HG02981 (cell line): Measurements from ENCODE around the gene CLTA.
"Not testable (repeated sequence)": the region's sequence is repeated elsewhere in the genome, so short reads cannot be mapped to it uniquely, and the experiment has no call there.

ENCODE experiments used
- ATAC-seq: cut with Tn5 transposase; IDR thresholded peaks from one replicate; pipeline ENCODE4 v1.9.1; 2021; ENCODE audit warnings: mild to moderate bottlenecking, moderate library complexity; ENCODE audit not compliant: unreplicated experiment

Gene CLTA

DNA sequence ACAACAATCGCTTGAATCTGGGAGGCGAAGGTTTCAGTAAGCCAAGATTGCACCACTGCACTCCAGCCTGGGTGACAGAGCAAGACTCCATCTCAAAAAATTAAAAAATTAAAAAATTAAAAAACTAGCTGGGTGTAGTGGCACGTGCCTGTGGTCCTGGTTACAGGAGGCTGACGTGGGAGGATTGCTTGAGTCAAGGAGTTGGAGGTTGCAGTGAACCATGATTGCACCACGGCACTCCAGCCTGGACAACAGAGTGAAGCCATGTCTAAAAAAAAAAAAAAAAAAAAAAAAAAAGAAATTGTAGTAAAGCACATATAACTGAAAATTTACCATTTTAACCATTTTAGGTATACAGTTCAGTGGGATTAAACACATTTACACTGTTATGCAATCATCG lies 34.6 kb upstream of the CLTA start:
- ATAC-seq: no peak

DNA sequence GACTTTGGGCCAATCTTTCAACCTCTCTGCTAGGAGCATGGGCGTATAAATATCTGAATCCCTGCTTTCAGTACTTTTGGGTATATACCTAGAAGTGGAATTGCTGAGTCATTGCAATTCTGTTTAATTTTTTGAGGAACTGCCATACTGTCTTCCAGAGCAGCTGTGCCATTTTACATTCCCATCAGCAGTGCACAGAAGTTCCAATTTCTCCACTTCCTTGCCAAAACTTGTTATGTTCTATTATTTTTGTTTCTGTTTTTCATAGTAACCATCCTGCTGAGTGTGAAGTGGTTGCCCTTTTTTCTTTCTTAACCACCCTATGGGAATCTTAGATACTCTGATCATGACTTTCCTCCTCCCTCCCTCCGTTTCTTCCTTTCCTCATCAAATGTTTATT lies 32.6 kb upstream of the CLTA start:
- no peak for ATAC-seq

DNA sequence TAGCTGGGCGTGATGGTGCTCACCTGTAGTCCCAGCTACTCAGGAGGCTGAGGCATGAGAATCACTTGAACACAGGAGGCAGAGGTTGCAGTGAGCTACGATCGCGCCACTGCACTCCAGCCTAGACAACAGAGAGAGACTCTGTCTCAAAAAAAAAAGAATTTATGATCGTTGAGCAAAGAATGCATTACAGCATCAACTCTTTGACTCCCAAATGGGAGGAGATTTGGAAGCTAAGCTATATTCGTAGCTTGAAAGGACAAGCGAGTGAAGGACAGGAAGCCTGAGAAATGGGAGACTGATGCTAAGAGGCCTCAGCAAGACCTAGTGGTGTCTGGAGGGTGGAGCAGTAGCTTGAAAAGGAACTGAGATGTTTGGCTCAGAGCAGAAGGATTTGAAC lies 31.8 kb upstream of the CLTA start:
- ATAC-seq: no peak

DNA sequence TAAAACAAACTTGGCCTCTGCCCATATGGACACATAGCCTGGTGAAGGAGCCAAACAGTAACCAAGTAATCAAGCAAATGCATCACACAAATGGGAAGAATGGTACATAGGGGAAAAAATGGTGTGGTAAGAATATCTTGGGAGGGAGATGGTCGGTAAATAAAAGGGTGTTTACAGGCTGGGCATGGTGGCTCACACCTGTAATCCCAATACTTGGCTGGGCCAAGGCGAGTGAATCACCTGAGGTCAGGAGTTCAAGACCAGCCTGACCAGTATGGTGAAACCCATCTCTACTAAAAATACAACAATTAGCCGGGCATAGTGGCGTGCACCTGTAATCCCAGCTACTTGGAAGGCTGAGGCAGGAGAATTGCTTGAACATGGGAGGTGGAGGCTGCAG lies 31.2 kb upstream of the CLTA start:
- ATAC-seq: not testable (repeated sequence)

DNA sequence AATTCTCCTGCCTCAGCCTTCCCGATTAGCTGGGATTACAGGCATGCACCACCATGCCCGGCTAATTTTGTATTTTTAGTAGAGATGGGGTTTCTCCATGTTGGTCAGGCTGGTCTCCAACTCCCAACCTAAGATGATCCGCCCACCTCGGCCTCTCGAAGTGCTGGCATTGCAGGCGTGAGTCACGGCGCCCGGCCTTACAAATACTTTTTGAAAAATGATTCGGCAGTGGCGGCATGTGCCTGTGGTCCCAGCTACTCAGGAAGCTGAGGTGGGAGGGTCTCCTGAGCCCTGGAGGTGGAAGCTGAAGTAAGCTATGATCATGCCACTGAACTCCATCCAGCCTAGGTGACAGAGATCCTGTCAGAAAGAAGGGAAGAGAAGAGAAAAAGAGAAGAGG lies 30.6 kb upstream of the CLTA start:
- ATAC-seq: not testable (repeated sequence)

DNA sequence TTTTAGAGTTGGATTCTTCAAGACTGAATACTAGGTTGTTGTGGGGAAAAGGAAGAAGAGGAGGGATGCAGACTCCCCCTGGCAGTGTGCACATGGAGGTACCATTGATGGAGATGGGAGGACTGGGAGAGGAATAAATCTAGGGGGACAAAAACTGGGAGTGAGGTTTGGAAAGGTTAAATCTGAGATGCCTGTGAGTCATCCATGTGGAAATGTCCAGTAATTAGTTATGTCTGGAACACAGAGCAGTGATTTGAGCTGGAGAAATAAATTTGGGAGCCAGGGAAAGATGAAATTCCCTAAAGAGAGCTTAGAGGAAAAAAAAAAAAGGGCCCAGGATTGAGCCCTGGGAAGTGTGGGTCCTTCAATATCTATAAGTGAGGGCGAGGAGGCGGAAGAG lies 29.5 kb upstream of the CLTA start:
- no peak for ATAC-seq

DNA sequence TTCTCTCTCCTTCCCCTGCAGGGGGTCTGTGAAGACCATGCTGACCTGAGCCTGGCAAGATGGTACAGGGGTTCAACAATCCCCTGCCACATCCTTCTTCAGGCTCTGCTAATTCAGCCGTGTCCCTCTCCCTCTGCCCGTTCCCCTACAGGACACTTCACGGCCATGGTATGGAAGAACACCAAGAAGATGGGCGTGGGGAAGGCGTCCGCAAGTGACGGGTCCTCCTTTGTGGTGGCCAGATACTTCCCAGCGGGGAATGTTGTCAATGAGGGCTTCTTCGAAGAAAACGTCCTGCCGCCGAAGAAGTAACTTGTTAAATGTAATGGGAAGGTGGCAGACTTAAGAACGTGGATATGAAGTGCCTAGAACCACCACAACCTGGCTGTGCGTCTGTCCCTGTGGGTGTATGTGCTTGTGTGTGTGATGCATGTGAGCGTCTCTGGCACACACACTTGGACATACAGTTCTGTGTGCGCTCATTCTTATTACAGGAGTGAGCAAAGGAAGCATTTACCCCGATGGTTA lies 28.4 kb upstream of the CLTA start:
- ATAC-seq: no peak

DNA sequence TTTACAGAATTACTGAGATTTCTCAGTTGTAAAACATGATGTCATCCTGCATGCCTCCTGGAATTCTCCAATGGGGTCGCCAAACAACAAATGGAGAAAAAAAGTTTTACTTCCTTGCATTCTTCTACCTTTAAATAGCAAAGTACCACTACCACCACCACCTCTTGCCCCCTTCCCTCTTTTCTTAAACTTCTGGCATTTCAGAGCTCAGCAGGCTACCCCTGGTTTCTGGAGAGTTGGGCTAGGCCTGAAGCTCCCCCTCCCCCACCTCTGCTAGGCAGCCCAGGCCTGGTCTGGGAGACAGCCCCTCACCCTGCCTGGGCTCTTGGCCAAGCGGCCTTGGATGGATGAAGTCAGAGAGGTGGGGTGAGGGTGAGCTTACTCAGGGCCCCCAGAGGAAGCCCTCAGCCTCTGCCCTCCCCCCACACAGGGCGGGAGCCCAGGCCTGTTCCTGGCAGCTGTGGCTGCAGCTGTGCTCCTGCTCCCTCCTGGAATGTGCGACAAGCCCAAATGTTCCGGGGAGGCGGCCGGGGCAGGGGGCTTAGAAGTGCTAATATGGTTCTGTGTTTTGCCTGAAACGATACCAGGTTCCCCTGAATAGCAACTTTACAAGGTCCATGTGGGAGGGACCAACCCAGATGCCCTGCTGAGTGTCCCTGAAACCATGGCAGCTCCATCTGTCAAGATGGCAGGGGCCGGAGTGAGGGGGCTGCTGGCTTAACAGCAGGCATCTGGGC lies 27.5 kb upstream of the CLTA start:
- ATAC-seq: no peak

DNA sequence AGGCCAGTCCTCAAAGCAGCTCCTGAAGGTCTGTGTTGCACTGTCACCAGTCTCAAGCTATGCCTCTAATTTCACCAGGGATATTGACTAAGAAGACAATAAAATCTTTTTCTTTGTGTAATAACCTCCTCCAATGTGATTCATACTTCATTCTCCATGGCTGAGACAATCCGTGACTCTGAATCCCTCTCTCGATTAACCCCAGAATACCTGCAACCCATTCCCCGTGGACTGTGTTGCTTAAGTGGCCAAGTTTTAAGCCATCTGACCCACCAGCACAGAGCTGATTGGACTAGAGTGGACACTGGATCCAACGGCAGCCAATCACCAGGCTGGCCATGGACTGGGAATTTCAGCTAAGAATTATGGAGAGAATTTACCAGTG lies 26.9 kb upstream of the CLTA start:
- ATAC-seq: no peak

DNA sequence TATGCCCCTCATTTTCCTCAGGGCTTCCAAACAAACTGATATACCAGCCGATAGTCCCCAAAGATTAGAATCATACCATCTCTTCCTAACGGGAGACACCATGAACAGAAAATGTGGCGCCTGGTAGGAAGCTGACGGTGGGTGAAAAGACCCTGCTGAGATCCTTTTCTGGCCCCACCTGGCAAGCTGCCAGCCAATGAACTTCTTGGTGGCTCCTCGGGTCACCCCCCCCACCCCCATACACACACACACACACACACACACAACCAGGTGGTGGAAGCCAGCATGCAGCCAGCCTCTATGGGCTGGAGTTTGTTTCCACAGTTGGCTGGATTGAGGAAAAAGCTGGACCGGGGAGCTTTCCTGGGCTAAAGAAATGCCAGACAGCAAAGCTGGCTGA lies 26.3 kb upstream of the CLTA start:
- no peak for ATAC-seq

DNA sequence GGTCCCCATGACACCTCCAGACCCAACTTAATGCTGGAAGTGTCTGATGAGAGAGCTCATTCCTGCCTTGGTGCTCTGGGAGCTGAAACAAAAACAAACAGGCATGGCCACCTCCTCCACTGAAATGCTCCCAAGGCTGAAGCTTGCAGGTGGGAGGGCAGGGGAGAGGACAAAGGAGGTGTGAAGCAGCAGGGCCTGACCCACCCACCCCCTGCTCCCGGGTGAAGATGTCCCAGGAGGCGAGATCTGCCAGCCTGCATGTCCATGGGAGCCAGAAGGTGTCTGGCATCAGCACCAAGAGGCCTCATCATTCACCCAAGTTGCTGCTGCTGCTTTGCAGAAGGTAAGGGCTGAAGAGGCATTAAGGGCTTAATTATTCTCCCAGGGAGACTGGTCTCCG lies 25.7 kb upstream of the CLTA start:
- ATAC-seq: no peak

DNA sequence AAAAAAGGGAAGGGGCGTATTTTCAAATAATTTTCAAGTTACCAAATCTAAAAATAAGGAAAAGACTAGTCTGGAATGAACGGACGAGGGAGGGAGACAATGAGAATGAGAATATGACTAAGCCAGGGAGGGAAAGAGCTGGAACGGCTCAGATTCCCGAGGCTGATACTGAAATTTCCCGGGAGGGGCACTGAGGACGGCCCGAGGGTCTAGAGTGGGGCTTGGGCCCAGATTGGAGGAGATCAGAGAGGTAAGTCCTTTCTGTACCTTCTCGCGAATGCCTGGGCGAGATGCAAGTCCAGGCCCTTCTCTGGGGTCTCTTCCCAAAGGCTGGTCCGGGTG lies 24.9 kb upstream of the CLTA start:
- no peak for ATAC-seq

DNA sequence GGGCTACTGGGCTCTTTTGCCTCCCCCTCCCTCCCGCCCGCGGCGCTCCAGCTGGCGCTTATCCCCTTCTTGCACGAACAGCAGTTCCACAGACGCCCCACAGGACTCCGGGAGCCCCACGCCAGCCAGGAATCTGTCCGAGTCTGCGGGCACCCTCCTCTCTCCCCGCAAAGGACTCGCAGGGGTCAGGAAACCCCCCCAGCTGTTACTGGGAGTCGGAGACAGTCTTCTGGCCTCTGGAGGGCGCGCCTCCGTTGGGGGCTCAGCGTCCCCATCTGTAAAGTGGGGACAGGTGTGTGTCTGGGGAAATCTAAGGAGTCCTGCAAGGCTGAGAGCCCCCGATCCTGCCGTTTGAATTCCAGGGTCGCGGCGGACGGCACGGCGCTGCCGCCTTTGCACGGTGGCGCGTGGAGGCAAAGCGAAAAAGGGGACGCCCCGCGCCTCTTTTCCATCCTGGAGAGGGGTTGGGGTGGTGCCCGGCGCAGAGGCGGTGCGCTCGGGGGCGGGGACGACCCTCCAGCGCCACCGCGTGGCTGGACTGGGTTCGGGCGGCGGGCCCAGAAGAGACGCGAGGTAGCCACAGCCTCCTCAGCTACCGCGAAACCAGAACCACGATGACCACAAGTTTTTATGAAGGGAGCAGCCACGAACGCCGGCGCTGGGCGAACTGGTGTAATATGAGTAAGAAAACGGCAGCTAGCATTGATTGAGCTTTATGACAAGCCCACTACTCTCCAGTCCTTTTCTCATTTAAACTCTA lies 24.4 kb upstream of the CLTA start:
- peak; percentile 68 for ATAC-seq

DNA sequence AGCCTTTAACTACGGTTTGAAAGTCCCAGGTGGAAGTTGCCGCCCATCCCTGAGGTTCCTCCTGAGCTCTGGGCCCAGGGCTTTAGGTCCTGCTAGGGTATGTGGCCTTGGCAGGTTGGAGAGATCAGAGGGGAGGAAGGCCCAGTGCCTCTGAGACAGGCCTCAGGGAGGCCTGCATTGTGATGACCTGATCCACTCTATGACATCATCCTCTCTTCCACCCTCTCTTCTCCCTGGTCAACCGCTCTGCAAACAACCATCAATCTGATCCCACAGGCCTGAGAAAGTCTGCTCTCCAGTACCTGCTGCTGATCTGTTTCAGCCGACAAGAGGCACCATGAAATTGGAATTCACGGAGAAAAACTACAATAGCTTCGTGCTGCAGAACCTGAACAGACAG lies 21.6 kb upstream of the CLTA start, which contains the start of gene CCIN:
Gene CCIN, plus strand, starts transcription at position 223 of the 400 bp plus-strand sequence. Its CDS starts 115 bp downstream, at position 338.
- ATAC-seq: no peak

DNA sequence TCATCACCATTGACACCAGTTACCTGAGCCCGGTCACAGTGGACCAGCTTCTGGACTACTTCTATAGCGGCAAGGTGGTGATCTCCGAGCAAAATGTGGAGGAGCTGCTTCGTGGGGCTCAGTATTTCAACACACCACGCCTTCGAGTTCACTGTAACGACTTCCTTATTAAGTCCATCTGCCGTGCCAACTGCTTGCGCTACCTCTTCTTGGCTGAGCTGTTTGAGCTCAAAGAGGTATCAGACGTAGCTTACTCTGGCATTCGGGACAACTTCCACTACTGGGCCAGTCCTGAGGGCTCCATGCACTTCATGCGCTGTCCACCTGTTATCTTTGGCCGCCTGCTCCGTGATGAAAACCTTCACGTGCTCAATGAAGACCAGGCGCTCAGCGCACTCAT lies 21.0 kb upstream of the CLTA start:
- no peak for ATAC-seq

DNA sequence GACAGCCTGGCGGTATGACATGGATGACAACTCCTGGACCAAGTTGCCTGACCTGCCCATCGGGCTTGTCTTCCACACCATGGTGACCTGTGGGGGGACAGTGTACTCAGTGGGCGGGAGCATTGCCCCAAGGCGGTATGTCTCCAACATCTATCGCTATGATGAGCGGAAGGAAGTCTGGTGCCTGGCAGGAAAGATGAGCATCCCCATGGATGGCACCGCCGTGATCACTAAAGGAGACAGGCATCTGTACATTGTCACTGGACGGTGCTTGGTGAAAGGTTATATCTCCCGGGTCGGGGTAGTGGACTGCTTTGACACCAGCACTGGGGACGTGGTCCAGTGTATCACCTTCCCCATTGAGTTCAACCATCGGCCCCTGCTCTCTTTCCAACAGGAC lies 20.2 kb upstream of the CLTA start:
- ATAC-seq: no peak

DNA sequence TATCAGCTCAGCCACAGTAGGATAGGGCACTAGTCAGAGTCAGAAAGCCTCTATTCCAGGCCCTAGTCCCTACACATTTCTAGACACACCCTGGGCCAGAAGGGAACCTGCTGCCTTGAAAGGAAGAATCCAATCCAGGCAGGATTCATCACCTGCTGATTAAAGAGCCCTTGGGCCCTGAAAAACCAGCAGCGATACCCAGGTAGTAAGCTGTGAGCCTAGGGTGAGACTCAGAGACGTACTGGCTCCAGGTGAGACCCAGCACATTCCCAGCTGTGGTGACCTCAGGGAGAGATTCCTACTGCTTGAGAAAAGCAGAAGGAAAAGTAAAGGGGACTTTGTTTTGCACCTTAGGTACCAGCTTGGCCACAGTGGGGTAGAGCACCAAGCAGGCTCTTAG lies 16.9 kb upstream of the CLTA start:
- ATAC-seq: no peak

DNA sequence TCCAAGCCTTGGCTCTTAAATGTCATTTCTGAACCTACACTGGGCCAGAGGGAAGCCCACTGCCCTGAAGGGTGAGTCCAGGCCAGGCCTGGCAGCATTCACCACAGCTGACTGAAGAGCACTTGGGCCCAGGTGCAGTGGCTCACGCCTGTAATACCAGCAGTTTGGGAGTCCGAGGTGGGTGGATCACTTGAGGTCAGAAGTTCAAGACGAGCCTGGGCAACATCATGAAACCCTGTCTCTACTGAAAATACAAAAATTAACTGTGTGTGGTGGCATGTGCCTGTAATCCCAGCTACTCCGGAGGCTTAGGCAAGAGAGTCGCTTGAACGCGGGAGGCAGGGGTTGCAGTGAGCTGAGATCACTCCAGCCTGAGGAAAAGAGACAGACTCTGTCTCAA lies 16.4 kb upstream of the CLTA start:
- ATAC-seq: no peak

DNA sequence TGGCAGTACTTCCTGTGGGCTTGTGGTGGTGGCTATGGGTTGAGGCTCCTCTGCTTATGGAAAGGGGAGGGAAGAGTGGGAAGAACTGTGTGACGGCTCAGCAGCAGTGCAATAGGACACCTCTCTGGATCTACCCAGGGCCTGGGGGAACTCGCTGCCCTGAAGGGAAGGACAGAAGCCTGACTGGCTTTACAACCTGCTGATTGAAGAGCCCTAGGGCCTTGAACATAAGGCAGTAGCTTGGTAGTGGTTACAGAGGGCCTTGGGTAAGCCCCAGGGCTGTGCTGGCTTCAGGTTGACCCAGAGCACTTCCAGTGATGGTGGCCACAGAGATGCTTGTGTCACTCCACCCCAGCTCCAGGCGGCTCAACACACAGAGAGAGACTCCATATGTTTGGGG lies 16.0 kb upstream of the CLTA start:
- ATAC-seq: no peak

DNA sequence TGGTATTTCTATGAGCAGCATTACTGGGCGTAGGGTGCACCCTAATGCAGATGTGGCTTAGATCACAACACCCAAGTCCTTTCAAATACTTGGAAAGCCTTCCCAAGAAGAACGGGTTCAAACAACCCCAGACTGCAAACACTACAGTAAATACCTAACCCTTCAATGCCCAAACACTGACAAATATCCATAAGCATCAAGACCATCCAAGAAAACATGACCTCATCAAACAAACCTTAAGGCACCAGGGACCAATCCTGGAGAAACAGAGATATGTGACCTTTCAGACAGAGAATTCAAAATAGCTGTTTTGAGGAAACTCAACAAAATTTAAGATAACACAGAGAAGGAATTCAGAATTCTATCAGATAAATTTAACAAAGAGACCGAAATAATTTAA lies 15.5 kb upstream of the CLTA start:
- ATAC-seq: not testable (repeated sequence)

DNA sequence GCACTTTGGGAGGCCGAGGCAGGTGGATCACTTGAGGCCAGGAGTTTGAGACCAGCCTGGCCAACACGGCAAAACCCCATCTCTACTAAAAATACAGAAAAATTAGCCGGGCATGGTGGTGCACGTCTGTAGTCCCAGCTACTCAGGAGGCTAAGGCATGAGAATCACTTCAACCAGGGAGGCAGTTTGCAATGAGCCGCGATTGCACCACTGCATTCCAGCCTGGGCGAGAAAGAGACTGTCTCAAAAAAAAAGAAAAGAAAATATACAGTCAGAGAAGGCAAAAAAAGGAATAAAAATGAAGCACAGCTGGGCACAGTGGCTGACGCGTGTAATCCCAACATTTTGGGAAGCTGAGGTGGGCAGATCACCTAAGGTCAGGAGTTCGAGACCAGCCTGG lies 14.2 kb upstream of the CLTA start:
- not testable (repeated sequence) for ATAC-seq

DNA sequence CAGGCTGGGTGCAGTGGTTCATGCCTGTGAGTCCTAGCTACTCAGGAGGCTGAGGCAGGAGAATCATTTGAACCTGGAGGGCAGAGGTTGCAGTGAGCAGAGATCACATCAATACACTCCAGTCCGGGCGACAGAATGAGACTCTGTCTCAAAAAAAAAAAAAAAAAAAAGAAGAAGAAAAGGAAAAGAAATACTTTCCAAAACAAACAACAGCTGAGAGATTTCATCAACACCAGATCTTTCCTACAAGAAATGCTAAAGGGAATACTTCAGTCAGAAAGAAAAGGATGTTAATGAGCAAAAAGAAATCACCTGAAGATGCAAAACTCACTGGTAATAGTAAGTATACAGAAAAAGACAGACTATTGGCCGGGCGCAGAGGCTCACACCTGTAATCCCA lies 13.2 kb upstream of the CLTA start:
- ATAC-seq: no peak
